Fibroblast of skin of left quadriceps (primary cell): ENCODE results near the gene GBE1.
"Not testable (repeated sequence)": the region's sequence is repeated elsewhere in the genome, so short reads cannot be mapped to it uniquely, and the experiment has no call there.

Experiments used
- DNase-seq, 2 experiments: peaks; one replicate each; pipeline ENCODE4 v3.0.0-alpha.2; 2013; ENCODE audit warnings: low read depth in 2 of 2

GBE1 gene

GRCh38 chr3:81760924-81761903 is at the start of gene GBE1:
Gene GBE1 (minus strand): TSS chr3:81761645. CDS start chr3:81761517, 128 bp downstream.
- peak; percentile 93 to 94 for DNase-seq

- no peak for DNase-seq
Observed at GRCh38 chr3:81808900-81809299, 47.5 kb upstream of the GBE1 start.

GRCh38 chr3:81799403-81799802 is 38.0 kb upstream of the GBE1 start:
- DNase-seq: no peak

DNA sequence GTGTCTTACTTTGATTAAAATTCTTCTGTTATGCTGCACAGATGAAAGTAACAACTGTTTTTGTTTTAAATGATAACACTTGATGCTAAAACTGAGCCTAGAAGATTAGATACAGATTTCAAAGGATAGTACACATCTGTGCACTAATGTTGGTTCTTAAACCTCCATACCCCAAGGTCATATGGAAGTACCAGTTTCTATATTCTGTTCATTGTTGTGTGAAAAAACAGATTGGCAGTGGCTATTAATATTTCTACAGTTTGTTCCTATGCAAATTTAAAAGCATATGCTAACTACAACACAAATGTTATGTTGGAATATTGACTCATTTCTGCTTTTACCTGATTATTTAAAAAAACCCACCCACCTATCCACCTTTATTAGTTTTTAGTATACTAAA is 32.0 kb upstream of the GBE1 start:
- no peak for DNase-seq

GRCh38 chr3:81790117-81790516 is 28.7 kb upstream of the GBE1 start:
- DNase-seq: no peak

- DNase-seq: no peak
Observed at GRCh38 chr3:81789691-81790090, 28.2 kb upstream of the GBE1 start.

DNA sequence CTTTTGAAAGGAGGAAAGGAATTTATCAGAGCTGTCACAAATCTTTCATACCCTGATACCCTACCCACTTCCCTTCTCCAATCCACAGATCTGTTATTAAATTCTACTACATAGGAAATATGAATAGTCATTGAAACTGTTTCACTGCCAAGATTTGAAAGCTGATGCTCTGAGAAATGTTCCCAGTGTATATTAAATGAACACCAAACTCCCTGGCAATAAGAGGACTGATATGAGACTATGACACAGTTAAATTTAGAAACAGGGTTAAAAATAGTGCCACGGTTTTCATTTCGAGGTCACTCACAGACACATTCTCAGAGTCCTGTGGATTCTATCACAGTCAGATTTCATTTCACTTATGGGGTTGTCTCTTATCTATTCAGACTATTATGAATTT is 27.2 kb upstream of the GBE1 start:
- no peak for DNase-seq

DNA sequence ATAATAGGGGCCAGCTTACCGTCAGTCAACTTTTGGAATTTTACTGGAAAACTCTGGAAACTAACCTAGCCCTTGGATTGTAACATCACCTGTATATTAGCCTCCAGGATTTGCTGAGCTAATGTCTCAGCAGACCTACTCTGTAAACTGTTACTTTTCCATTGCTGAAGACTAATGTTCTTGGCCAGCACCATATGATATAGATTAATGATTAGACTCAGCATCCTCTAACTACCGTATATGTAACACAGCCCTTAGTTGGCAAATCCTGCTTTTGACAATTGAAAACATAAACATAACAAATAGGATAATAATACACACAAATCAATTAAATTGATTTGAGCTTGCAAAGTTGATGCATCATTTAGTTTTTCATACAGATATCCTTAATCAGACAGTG is 26.6 kb upstream of the GBE1 start:
- no peak for DNase-seq

DNA sequence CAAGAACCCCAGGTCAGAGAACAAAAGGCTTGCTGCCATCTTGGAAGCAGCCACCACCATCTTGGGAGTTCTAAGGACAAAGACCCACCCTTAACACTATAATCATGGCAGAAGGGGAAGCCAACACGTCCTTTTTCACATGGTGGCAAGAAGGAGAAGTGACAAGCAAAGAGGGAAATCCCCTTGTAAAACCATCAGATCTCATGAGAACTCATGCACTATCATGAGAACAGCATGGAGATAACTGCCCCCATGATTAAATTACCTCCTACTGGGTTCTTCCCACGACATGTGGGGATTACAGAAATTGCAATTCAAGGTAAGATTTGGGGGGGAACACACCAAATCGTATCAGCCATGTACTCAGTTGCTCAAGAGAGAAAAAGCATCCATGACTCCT is 21.1 kb upstream of the GBE1 start:
- DNase-seq: no peak

DNA sequence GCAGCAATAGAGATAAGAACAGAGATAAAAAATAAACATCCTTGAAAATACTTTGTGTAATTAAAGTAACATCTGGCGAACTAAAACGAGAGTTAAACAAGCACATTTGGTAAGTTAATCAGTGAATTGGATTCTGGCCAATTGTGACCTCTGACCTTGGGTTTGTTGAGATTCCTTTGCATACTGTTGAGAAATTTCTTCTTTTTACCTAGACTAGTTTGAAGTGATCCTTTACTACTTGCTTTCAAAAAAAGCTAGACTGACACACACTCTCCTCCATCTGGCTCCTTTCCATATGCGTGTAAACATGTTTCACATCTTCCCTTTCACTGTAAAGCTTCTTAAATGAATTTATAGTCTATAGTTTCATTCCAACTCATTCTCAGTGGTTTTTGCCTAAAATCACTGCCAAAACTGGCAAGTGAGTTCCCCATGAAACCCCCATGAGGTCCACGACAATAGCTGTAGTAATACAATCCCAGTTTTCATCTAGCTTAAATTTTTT is 17.3 kb upstream of the GBE1 start:
- DNase-seq: peak; percentile 83 to 84

DNA sequence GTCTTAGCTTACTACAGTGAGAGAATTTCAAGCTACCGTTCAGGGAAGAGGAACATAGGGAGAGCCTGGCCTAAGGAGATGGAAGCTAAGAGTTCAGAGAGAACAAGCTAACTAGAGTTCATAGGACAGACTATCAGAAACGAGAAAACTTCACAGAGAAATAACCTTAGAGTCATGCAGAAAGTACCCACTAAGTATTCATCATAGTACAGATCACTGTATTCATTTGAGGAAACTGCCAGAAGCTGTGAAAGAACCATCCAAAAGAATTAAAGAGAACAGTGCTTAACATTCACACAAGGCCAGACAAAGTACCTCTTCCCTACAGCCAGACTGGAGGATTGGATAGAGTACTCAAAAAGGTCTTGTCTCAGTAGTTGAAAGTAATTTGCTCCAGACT is 15.2 kb upstream of the GBE1 start:
- DNase-seq: no peak

DNA sequence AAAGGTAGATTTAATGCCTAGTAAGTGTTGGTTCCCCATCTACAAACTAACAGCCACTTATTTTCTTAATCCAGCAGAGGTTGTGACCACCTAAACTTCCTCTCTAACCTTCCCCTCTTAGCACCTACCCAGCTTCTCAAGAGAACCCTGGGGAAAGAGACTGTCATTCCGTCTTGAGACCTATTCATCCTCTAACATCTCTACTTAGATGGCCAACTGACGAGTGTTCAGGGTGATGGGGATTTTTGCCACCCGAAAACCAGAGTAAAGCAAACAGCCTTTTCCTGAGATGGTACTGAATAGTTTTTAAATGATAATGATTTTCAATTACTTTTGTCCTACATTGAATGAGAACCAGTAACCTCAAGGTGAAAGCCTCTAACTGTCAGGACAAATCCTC is 9.3 kb upstream of the GBE1 start:
- DNase-seq: no peak

DNA sequence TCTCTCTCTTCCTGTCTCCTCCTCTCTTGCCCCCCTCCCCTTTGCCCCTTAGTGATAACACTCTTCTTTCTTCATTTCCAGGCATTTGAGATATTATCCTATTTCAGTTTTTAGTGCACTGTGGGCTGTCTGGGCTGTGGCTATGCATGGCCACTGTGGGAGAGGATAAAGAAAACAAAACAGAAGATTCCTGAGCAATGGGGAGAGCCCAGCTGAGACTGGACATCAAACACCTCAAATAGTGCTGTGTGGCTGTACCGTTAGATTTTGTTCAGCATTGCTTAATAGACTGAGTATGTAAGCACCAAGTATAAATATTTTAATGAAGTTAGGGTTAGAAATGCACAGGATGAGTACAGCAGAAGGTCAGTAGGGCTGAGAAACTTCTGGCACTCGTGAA is 7.9 kb upstream of the GBE1 start:
- DNase-seq: no peak

DNA sequence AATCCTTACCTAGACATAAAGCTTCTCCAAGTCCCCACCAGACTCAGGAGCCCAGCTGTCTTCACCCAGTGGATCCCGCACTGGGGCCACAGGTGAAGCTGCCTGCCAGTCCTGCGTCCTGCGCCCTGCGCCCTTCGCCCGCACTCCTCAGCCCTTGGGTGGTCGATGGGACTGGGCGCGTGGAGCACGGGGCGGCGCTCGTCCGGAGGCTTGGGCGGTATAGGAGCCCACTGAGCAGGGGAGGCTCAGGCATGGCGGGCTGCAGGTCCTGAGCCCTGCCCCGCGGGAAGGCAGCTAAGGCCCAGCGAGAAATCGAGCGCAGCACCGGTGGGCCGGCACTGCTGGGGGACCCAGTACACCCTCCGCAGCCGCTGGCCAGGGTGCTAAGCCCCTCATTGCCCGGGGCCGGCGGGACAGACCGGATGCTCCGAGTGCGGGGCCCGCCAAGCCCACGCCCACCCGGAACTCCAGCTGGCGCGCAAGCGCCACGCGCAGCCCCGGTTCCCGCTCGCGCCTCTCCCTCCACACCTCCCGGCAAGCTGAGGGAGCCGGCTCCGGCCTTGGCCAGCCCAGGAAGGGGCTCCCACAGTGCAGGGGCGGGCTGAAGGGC is 5.9 kb upstream of the GBE1 start:
- DNase-seq: not testable (repeated sequence)

DNA sequence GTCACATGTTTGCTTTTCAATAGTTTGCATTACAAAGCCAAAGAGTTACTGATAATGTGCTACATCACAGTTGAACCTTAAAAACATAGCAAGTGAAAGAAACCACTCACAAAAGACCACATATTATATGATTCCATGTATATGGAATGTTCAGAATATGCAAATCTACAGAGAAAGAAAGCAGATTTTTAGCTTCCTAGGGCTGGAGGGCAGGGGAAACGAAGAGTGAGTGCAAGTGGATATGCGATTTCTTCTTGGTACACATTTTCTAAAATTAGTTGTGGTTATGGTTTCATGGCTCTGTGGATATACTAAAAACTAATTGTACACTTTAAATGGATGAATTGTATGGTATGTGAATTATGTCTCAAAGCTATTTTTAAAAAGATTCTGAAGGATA is 4.0 kb upstream of the GBE1 start:
- no peak for DNase-seq

DNA sequence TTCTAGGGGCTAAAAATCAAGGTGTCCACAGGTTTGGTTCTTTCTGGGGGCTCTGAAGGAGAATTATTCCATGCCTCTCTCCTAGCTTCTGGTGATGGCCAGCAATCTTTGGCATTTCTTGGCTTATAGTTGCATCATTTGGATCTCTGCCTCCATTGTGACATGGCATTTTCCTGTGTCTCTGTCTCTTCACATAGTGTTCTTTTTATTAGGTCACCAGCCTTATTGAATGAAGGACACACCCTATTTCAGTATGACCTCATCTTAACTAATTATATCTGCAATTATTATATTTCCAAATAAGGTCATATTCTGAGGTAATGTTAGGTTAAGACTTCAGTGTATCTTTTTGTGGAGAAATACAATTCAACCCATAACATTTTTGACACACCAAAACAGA is 3.2 kb upstream of the GBE1 start:
- no peak for DNase-seq

DNA sequence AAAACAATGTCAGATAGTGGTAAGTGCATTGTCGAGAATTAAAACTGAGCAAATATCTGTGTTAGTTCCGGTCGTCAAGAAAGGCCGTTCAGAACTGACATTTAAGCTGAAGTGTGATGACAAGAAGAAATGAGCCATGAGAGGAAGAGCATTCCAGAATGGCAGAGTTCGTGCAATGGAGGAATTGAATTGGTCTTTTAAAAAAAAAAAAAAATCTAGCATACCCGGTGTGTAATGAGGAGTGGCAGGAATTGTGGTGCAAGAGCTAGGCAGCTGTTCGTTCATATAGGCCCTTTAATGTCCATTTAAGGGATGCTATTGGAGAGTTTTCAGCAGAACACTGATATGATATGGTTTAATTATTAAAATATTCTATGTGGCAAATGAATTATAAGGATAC is 2.6 kb upstream of the GBE1 start:
- DNase-seq: no peak

DNA sequence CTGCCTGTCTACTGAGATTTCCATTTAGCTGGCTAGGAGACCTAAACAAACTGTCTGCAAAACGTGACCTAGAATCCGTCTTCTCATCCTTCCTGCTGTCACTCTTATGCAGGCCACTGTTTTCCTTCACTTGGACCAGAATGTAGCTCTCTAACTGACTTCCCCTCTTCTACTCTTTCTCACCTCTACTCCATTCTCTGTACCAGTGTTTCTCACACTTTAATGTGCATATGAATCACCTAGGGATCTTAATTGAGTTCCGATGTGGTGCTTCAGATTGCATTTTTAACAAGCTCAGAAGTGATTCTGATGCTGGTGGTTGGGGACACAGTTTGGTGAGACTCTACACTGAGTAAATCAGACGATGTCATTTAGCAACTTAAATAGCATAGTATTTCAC is 1.6 kb upstream of the GBE1 start:
- no peak for DNase-seq

- DNase-seq: no peak
Observed at GRCh38 chr3:81761904-81762580, 597 bp upstream of the GBE1 start.

DNA sequence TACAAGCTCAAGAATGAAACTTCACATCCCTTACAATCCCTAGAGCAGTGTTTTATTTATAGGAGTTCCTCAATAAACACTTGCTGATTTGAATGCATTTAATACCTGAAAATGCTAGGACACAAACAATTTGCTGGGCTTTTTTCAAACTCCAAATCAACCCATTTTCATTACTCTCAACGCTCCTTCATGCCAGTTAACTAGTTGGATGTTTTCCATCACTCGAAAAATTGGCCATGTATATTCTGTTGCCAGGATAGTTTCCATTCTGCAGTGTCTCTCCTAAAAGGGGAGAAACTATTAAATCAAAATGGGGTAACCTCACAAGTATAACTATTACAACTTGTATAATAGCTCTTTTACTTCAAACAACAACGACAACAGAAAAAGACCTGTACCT is 1.2 kb downstream of the GBE1 start:
- DNase-seq: no peak

- DNase-seq: not testable (repeated sequence)
Observed at GRCh38 chr3:81758771-81759170, 2.7 kb downstream of the GBE1 start.

DNA sequence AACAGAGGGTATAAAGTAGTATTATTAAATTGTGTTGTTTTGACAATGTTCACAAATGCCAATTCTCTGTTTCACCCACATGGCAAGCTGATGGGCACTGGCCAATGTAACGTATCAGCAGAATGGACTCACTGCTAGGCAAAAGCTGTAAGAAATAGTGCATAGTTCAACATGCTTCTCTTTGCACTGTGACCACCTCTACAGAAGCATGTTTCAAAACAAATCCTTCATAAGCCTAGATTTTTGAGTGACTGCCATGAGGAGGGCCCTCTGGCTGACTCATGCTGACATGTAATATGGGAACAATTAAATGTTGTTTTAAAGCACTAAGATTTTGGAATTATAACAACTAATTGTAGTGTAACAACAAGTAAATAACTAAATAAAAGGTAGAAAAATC is 3.2 kb downstream of the GBE1 start:
- peak; percentile 76 for DNase-seq
